ENCODE measurements around the gene CARMIL1.
A peak's percentile ranks its signal among the peaks of the same experiment; 100 is the strongest.

Gene CARMIL1

DNA sequence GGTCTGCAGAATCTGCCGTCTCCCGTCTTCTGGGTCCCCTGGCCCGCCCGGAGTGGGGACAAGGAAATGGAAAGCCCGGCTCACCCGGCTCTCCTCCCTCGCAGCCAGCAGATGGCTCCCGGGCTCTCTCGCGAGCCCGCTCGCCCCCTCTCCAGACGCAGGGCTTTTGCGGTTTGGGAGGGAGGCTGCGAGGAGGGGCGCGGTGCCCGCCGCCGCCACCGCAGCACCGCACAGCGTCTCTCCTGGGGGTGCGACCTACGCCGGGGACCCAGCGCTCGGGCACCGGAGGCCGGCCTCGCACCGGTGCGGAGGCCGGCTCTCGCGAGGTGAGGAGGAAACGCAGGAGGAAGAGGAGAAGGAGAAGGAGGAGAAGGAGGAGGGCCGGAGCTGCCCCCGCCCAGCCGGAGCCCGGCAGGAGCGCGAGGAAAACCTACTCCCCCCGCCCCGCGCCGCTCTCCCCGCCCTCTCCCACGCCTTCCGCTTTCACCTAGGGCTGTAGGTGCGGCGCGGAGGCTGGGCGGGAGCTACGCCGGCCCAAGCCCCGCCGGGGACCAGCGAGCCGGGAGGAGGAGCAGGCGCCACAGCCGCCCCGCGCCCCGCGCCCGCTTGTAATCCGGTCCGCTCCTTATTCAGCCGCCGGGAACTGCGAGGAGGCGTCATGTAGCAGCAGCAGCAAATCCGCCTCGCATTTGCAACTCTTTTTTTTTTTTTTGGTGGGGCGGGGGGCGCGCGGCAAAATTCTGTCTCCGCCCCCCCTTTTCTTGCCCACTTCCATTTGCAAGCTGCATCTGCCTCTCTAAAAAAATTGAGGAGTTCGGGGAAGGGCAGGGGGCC lies at the start of gene CARMIL1:
Gene CARMIL1 (plus strand): TSS at position 461 of the 834 bp plus-strand sequence. CDS start 422 bp downstream, outside the sequence.
- peaks cover 8% of the 10 kb centered on the region; the same call in 1 of the 2 replicates for H3K4me1 ChIP-seq (ENCODE audit: insufficient read depth, low read length)

DNA sequence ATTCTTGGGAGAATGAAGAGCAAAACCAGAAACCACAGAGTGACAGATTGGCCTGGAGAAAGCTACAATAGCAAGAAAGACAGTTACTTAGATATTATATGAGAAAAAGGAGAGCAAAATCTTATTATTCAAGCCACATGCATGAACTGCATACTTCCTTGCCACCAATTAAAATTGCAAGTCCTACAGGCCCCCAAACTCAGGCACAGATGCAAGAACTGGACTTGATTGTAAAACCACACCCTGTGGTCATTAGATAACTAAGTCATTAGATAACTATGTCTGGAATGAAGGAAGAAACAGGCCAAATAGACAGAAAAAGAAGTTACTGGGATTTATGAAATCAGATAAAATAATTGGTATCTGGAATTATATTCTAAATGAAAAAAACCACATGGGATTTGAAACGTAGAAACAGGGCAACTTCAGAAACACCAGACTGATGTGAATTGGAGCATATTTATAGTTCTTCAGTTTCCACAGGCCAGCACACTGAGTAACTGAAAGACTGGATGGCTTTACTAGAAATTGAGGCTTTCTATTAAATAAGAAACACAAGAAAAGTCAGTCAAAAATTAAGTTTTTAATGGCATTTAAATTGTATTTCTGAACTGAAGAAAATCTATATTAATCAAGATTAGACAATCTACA lies 49.4 kb upstream of the CARMIL1 start:
- Histone ChIP-seq H3K9me3 (ENCODE audit: control insufficient read depth, insufficient read depth, low read length) (no peaks in the 10 kb centered on the region), H3K4me1 (ENCODE audit: insufficient read depth, low read length) (no peaks in the 10 kb centered on the region), H3K9ac (ENCODE audit: low read depth, low read length) (no peak overlapping the region), H3K36me3 (ENCODE audit: insufficient read depth, low read length) (no peaks in the 10 kb centered on the region)

More for the DNA sequence above, at the start of gene CARMIL1:
- H3K9ac ChIP-seq (ENCODE audit: low read depth, low read length) = peak within 1 kb of the TSS; percentile 85
- no peaks in the 10 kb centered on the region for H3K9me3 ChIP-seq (ENCODE audit: control insufficient read depth, insufficient read depth, low read length)
- H3K36me3 ChIP-seq (ENCODE audit: insufficient read depth, low read length) = no peaks in the 10 kb centered on the region

GRCh38 chr6:25232479-25232878 lies 46.7 kb upstream of the CARMIL1 start:
- H3K4me1 ChIP-seq (ENCODE audit: insufficient read depth, low read length) = no peaks in the 10 kb centered on the region
- no peak overlapping the region for H3K9ac ChIP-seq (ENCODE audit: low read depth, low read length)
- H3K36me3 ChIP-seq (ENCODE audit: insufficient read depth, low read length) = no peaks in the 10 kb centered on the region
- no peaks in the 10 kb centered on the region for H3K9me3 ChIP-seq (ENCODE audit: control insufficient read depth, insufficient read depth, low read length)

DNA sequence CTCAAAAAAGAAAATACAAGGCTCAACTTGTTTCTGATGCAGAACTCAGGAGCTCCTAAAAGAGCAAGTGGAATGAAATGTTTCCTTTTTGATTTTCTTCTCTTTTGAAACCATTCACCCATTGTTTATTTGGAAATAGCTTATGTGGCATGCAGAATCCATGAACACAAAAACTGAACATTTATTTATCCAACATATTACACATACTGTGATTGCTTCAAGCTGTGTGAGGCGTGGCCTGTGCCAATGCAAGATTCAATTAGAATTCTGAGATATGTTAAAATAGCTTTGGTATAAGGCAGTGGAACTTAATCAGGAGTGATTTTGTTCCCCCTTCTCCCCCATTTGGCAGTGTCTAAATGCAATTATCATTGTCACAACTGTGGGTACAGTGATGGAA lies 45.9 kb upstream of the CARMIL1 start:
- no peaks in the 10 kb centered on the region for H3K36me3 ChIP-seq (ENCODE audit: insufficient read depth, low read length)
- H3K9me3 ChIP-seq (ENCODE audit: control insufficient read depth, insufficient read depth, low read length) = no peaks in the 10 kb centered on the region
- H3K4me1 ChIP-seq (ENCODE audit: insufficient read depth, low read length) = no peaks in the 10 kb centered on the region
- no peak overlapping the region for H3K9ac ChIP-seq (ENCODE audit: low read depth, low read length)

GRCh38 chr6:25237579-25237978 lies 41.6 kb upstream of the CARMIL1 start:
- H3K9me3 ChIP-seq (ENCODE audit: control insufficient read depth, insufficient read depth, low read length) = no peaks in the 10 kb centered on the region
- no peaks in the 10 kb centered on the region for H3K4me1 ChIP-seq (ENCODE audit: insufficient read depth, low read length)
- H3K9ac ChIP-seq (ENCODE audit: low read depth, low read length) = no peak overlapping the region

DNA sequence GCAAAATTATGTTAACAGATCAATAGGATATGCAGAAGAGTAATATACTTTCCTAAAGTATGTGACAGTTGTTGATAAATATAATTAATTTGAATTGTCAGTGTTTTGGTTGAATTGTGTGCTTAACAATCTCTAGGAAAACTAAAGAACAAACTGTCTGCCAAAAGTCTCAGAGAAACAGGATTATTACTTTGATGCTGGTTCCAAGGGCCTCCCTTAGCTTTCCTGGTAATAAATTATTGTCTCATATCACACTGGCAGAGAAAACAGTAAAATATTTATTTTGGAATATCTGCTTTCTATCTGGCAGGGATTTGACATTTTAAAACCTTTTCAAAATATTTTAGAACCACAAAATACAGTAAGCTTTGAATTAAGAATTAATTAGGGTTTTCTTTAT lies 40.1 kb upstream of the CARMIL1 start:
- H3K9me3 ChIP-seq (ENCODE audit: control insufficient read depth, insufficient read depth, low read length) = no peaks in the 10 kb centered on the region

More at GRCh38 chr6:25237579-25237978, 41.6 kb upstream of the CARMIL1 start:
- no peaks in the 10 kb centered on the region for H3K36me3 ChIP-seq (ENCODE audit: insufficient read depth, low read length)

DNA sequence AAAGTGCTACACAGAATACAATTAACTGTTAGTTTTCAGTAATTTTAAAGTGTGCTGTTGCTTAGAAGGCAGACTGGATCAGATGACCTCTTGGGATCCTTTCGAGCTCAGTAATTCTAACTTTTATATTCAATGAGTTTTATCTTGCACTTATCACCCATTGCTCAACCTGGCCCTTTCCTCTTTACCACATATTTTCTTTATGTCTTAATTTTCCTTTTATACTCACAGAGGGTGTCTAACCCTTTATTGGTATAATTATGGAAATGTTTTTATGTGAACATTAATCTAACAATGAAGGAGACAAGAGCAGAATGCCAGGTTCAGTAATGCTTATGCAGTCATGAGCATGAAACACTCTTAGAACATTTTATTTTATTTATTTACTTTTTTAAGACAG lies 39.7 kb upstream of the CARMIL1 start:
- Histone ChIP-seq H3K9ac (ENCODE audit: low read depth, low read length) (no peak overlapping the region), H3K36me3 (ENCODE audit: insufficient read depth, low read length) (no peaks in the 10 kb centered on the region), H3K9me3 (ENCODE audit: control insufficient read depth, insufficient read depth, low read length) (no peaks in the 10 kb centered on the region), H3K4me1 (ENCODE audit: insufficient read depth, low read length) (no peaks in the 10 kb centered on the region)

More for the DNA sequence above, 40.1 kb upstream of the CARMIL1 start:
- H3K4me1 ChIP-seq (ENCODE audit: insufficient read depth, low read length) = no peaks in the 10 kb centered on the region
- H3K9ac ChIP-seq (ENCODE audit: low read depth, low read length) = no peak overlapping the region
- no peaks in the 10 kb centered on the region for H3K36me3 ChIP-seq (ENCODE audit: insufficient read depth, low read length)

GRCh38 chr6:25242567-25242966 lies 36.6 kb upstream of the CARMIL1 start:
- no peak overlapping the region for H3K9ac ChIP-seq (ENCODE audit: low read depth, low read length)
- H3K4me1 ChIP-seq (ENCODE audit: insufficient read depth, low read length) = no peaks in the 10 kb centered on the region
- no peaks in the 10 kb centered on the region for H3K36me3 ChIP-seq (ENCODE audit: insufficient read depth, low read length)
- no peaks in the 10 kb centered on the region for H3K9me3 ChIP-seq (ENCODE audit: control insufficient read depth, insufficient read depth, low read length)

- H3K9me3 ChIP-seq (ENCODE audit: control insufficient read depth, insufficient read depth, low read length) = no peaks in the 10 kb centered on the region
- H3K36me3 ChIP-seq (ENCODE audit: insufficient read depth, low read length) = no peaks in the 10 kb centered on the region
- no peaks in the 10 kb centered on the region for H3K4me1 ChIP-seq (ENCODE audit: insufficient read depth, low read length)
- no peak overlapping the region for H3K9ac ChIP-seq (ENCODE audit: low read depth, low read length)
These were observed 34.3 kb upstream of the CARMIL1 start for GRCh38 chr6:25244865-25245264.

DNA sequence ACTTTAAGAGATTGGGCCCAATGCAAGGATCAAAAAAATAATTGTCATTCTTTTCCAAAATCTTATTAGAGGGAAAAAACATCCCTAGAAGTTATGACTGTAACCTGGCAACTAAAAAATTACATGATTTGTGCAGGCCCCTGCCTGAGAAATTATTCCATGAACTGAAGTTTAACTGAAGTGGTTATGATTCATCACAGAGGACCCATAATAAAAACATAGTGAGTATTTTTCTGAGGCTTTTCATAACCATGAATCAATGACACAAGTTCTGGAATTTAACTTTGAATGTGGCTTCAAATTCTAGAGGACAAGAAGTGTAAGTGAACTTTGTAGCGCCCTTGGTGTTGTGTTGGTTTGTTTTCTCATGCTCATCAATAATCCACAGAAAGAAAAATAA lies 31.1 kb upstream of the CARMIL1 start:
- Histone ChIP-seq H3K4me1 (ENCODE audit: insufficient read depth, low read length) (no peaks in the 10 kb centered on the region), H3K9ac (ENCODE audit: low read depth, low read length) (no peak overlapping the region), H3K9me3 (ENCODE audit: control insufficient read depth, insufficient read depth, low read length) (no peaks in the 10 kb centered on the region), H3K36me3 (ENCODE audit: insufficient read depth, low read length) (no peaks in the 10 kb centered on the region)

DNA sequence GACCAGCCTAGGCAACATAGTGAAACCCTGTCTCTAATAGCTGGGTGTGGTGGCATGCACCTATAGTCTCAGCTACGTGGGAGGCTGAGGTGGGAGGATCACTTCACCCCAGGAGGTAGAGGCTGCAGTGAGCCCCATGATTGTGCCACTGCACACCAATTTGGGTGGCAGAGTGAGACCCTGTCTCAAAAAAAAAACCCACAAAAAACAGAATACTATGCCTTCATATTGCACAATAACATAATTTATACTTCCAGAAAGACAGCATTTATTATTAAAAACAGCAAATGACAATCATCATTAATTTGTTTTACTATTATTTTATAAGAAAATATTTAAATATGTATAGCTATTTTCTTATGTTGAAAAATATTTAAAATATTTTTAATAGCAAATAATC lies 30.0 kb upstream of the CARMIL1 start:
- H3K4me1 ChIP-seq (ENCODE audit: insufficient read depth, low read length) = no peaks in the 10 kb centered on the region
- no peaks in the 10 kb centered on the region for H3K9me3 ChIP-seq (ENCODE audit: control insufficient read depth, insufficient read depth, low read length)
- H3K36me3 ChIP-seq (ENCODE audit: insufficient read depth, low read length) = no peaks in the 10 kb centered on the region
- no peak overlapping the region for H3K9ac ChIP-seq (ENCODE audit: low read depth, low read length)

DNA sequence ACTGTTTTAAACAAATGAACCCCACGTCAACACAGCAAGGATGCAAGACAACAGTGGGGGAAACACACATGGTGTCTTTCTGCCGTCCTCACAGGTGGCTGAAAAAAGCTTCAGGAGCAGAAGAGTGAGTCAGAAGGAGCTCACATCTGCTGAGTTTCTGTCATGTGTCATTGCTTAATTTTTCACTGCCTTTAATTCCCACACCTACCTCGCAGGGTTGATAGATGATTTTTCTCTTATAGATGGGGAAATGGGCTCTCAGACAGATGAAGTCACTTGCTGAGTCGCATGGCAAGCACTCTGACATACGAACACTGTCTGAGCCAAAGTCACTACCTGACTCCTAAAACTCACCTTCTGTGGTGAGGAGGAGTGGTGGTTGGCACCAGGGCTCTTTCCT lies 28.3 kb upstream of the CARMIL1 start:
- Histone ChIP-seq H3K36me3 (ENCODE audit: insufficient read depth, low read length) (no peaks in the 10 kb centered on the region), H3K4me1 (ENCODE audit: insufficient read depth, low read length) (no peaks in the 10 kb centered on the region), H3K9ac (ENCODE audit: low read depth, low read length) (no peak overlapping the region), H3K9me3 (ENCODE audit: control insufficient read depth, insufficient read depth, low read length) (no peaks in the 10 kb centered on the region)

DNA sequence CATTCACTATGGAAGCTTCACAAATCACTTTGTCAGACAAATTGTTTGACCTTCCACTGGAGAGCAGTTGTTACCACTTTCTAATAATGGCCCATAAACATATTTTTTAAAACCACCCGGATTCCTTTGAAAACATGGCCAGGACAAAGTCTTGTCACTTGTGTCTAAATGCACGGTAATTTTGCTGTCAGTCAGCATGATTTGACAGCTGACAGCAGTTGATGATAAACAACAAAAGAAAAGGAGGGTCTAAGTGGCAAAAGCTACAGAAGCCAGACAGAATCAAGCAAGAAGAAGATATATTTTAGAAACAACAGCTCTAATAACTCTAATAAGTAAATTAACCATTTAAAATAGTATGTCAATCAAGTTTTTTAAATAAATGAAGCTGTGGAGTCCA lies 27.7 kb upstream of the CARMIL1 start:
- Histone ChIP-seq H3K36me3 (ENCODE audit: insufficient read depth, low read length) (no peaks in the 10 kb centered on the region), H3K9ac (ENCODE audit: low read depth, low read length) (no peak overlapping the region), H3K9me3 (ENCODE audit: control insufficient read depth, insufficient read depth, low read length) (no peaks in the 10 kb centered on the region), H3K4me1 (ENCODE audit: insufficient read depth, low read length) (no peaks in the 10 kb centered on the region)

GRCh38 chr6:25253351-25253750 lies 25.8 kb upstream of the CARMIL1 start:
- H3K9me3 ChIP-seq (ENCODE audit: control insufficient read depth, insufficient read depth, low read length) = no peaks in the 10 kb centered on the region
- no peaks in the 10 kb centered on the region for H3K4me1 ChIP-seq (ENCODE audit: insufficient read depth, low read length)
- no peaks in the 10 kb centered on the region for H3K36me3 ChIP-seq (ENCODE audit: insufficient read depth, low read length)
- no peak overlapping the region for H3K9ac ChIP-seq (ENCODE audit: low read depth, low read length)

- H3K4me1 ChIP-seq (ENCODE audit: insufficient read depth, low read length) = no peaks in the 10 kb centered on the region
- H3K36me3 ChIP-seq (ENCODE audit: insufficient read depth, low read length) = no peaks in the 10 kb centered on the region
- no peak overlapping the region for H3K9ac ChIP-seq (ENCODE audit: low read depth, low read length)
- no peaks in the 10 kb centered on the region for H3K9me3 ChIP-seq (ENCODE audit: control insufficient read depth, insufficient read depth, low read length)
These were observed 24.5 kb upstream of the CARMIL1 start for GRCh38 chr6:25254671-25255070.
